OCI-LY7 (cell line): ENCODE data around the gene PCDHGA1. TPM values are rescaled to one million over a fixed set of nuclear protein-coding genes. Genes with fewer than 3 reads are reported as not detected.
A peak's percentile ranks its signal among the peaks of the same experiment; 100 is the strongest.

Experiments
- BruUV-seq: library from RNA; stranded (reverse); fragments of 400-500 nt; replicated peaks from 2 replicates; lab custom pipeline; 2021; lab: Mats Ljungman, UMichigan
- CTCF ChIA-PET: fragments of 300-600 bp; sonication (Branson Sonifier 250); formaldehyde crosslinking; loops from one replicate; lab custom pipeline; 2022; ENCODE audit warnings: antibody characterized with exemption; ENCODE audit not compliant: unreplicated experiment; lab: Charles Lee
- POLR2A ChIA-PET: fragments of 300-600 bp; sonication (Branson Sonifier 250); formaldehyde crosslinking; loops from one replicate; lab custom pipeline; 2022; ENCODE audit warnings: antibody characterized with exemption; lab: Charles Lee
- DNase-seq: peaks from one replicate; pipeline ENCODE4 v3.0.0-alpha.2; 2015; ENCODE audit warnings: low spot score
- H2AFZ ChIP-seq: fragments of 200-600 bp; sonication (generic), shearing (Covaris generic); 2 replicates; pipeline ENCODE4 v1.6.1; 2014; ENCODE audit warnings: mild to moderate bottlenecking, antibody characterized with exemption, low read length, moderate library complexity
- H3K27ac ChIP-seq: fragments of 200-600 bp; sonication (generic); 2 replicates; pipeline ENCODE4 v1.5.1; 2014; ENCODE audit warnings: mixed run types, low read depth, mild to moderate bottlenecking, moderate library complexity, low read length, inconsistent platforms; ENCODE audit not compliant: poor library complexity, severe bottlenecking
- H3K36me3 ChIP-seq: fragments of 200-600 bp; sonication (generic); 2 replicates; pipeline ENCODE4 v1.6.1; 2014; ENCODE audit warnings: mild to moderate bottlenecking, antibody characterized with exemption, low read length, moderate library complexity, mixed read lengths; ENCODE audit not compliant: insufficient read depth
- H3K4me1 ChIP-seq: fragments of 200-600 bp; sonication (generic); 2 replicates; pipeline ENCODE4 v1.5.1; 2014; ENCODE audit warnings: mild to moderate bottlenecking, low read length; ENCODE audit not compliant: insufficient read depth, poor library complexity, severe bottlenecking
- H3K4me2 ChIP-seq: fragments of 200-600 bp; sonication (generic); 2 replicates; pipeline ENCODE4 v1.6.1; 2014; ENCODE audit warnings: mild to moderate bottlenecking, low read length
- H3K4me3 ChIP-seq: fragments of 200-600 bp; sonication (generic); 2 replicates; pipeline ENCODE4 v1.5.1; 2014; ENCODE audit warnings: mild to moderate bottlenecking, low read depth, low read length; ENCODE audit not compliant: poor library complexity, severe bottlenecking
- H3K79me2 ChIP-seq: fragments of 200-600 bp; sonication (generic); 2 replicates; pipeline ENCODE4 v1.6.1; 2016; ENCODE audit warnings: low read depth, mild to moderate bottlenecking, low read length, moderate library complexity, mixed read lengths; ENCODE audit not compliant: insufficient read depth
- H3K9me2 ChIP-seq: fragments of 200-600 bp; sonication (generic); 2 replicates; pipeline ENCODE4 v1.6.1; 2016; ENCODE audit warnings: mild to moderate bottlenecking, low read length, mixed read lengths; ENCODE audit not compliant: insufficient read depth
- H3K9me3 ChIP-seq: fragments of 200-600 bp; sonication (generic); 2 replicates; pipeline ENCODE4 v1.6.1; 2014; ENCODE audit warnings: mild to moderate bottlenecking, mixed run types, low read length, mixed read lengths
- H4K20me1 ChIP-seq: fragments of 200-600 bp; sonication (generic); 2 replicates; pipeline ENCODE4 v1.6.1; 2014; ENCODE audit warnings: mild to moderate bottlenecking, antibody characterized with exemption, low read length, moderate library complexity, mixed read lengths; ENCODE audit not compliant: insufficient read depth
- CTCF ChIP-seq: fragments of 200-600 bp; sonication (generic); conservative IDR thresholded peaks from 2 replicates; pipeline ENCODE4 v1.5.1; 2014; ENCODE audit warnings: mild to moderate bottlenecking, antibody characterized with exemption, low read length, moderate library complexity, mixed read lengths
- EZH2phosphoT487 ChIP-seq: fragments of 200-600 bp; sonication (generic); IDR thresholded peaks from 2 replicates; pipeline ENCODE4 v1.6.1; 2018; ENCODE audit warnings: low read depth, borderline replicate concordance, mild to moderate bottlenecking, mixed run types, antibody characterized with exemption, low read length, moderate library complexity, mixed read lengths
- intact Hi-C: fragments of 100-400 bp; cut with micrococcal nuclease; formaldehyde crosslinking; loops from one replicate; pipeline ENCODE4 v1.10.0; 2022; ENCODE audit not compliant: unreplicated experiment
- total RNA-seq, 2 experiments: library from RNA; depleted of rRNA in 1 of 2; stranded (reverse); fragments of >200 nt in 1 of 2; shearing (Covaris generic) in 1 of 2; gene quantifications; 2 replicates each; pipeline ENCODE4 v1.2.3, GENCODE V29; 2014 to 2022

Gene PCDHGA1
- total RNA-seq, 2 experiments from 2014 or later, result 1.3 to 1.9 TPM

- TF ChIP-seq EZH2phosphoT487 (no peak), CTCF (peak; percentile 96)
- H3K4me1 ChIP-seq, result peaks cover 34% of the 10 kb centered on the region
- TSS peak; percentile 83 for BruUV-seq
- no peaks in the 10 kb centered on the region for H4K20me1 ChIP-seq
- peak within 1 kb of the TSS; percentile 79 for H3K4me2 ChIP-seq
- H3K4me3 ChIP-seq, result peak within 1 kb of the TSS; percentile 96
- POLR2A ChIA-PET, result interaction anchor here (0.6 to 3.2 kb wide), 23 partner anchors 9 to 1036 kb away, joined by 3 to 29 read pairs (median 4); partner anchors contain the start of genes PCDHGA1, PCDHGA2 and RNF14
- peak within 1 kb of the TSS; percentile 83 for H2AFZ ChIP-seq
- intact Hi-C loops, result loop anchor here (10.0 kb wide), 1 partner anchor 784 kb away; the partner anchor contains the start of gene NDFIP1
- H3K9me2 ChIP-seq, result no peaks in the 10 kb centered on the region
- peaks cover 49% of the 10 kb centered on the region for H3K36me3 ChIP-seq
- peak within 1 kb of the TSS; percentile 85 for H3K27ac ChIP-seq
- CTCF ChIA-PET, result interaction anchor here (0.6 to 2.0 kb wide), 10 partner anchors 9 to 237 kb away, joined by 3 to 5 read pairs (median 3); partner anchors contain the start of genes PCDHGA1 and PCDHGA3
- peaks cover 45% of the 10 kb centered on the region for H3K9me3 ChIP-seq
- peak; percentile 97 for DNase-seq
- H3K79me2 ChIP-seq, result peaks cover 58% of the 10 kb centered on the region
Measured at GRCh38 chr5:141320225-141321169, 9.8 kb upstream of the PCDHGA1 start, which contains the start of gene TAF7. Gene TAF7 (minus strand): TSS chr5:141320784. CDS start chr5:141320044, 740 bp downstream.

DNA sequence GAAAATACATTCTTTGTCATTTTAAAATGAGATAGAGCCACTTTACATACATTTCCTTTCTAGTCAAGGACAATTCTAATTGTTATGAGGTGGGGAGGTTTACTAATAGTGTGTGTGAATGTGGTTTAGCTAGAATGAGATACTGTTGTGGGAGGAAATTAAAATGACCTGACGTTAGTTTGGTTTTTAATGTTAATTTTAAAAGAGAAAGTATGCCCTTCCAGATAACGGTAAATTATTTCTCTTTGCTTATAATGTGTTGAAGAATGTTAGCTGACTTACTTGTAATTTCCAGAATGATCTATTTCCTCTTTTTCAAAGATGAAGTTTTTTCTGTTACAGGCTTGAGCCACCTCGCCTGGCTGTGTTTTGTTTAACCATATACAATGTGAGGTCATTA lies 8.1 kb upstream of the PCDHGA1 start:
- Histone ChIP-seq H3K79me2 (peaks cover 41% of the 10 kb centered on the region), H4K20me1 (no peaks in the 10 kb centered on the region), H3K9me2 (no peaks in the 10 kb centered on the region), H2AFZ (no peak overlapping the region), H3K9me3 (peaks cover 31% of the 10 kb centered on the region), H3K27ac (no peak overlapping the region), H3K4me1 (peaks cover 34% of the 10 kb centered on the region), H3K4me3 (no peak overlapping the region), H3K36me3 (peaks cover 31% of the 10 kb centered on the region), H3K4me2 (0 out of 2 replicates have a peak overlapping the region, but pooled peaks have one; percentile 0)
- ChIA-PET CTCF (no interaction called here), POLR2A (interaction anchor here (0.7 kb wide), 2 partner anchors 10 to 75 kb away, joined by 3 read pairs; no protein-coding TSS in a partner anchor)
- TF ChIP-seq EZH2phosphoT487 (no peak), CTCF (no peak)
- DNase-seq, result no peak
- intact Hi-C loops, result loop anchor here (10.0 kb wide), 1 partner anchor 783 kb away; the partner anchor contains the start of gene NDFIP1
- BruUV-seq, result no TSS peak
